KMS-11 (cell line): Measurements from ENCODE around the gene RS1.

Source experiments
- H2AFZ ChIP-seq: fragments of 200-600 bp; sonication (generic); 2 replicates; pipeline ENCODE4 v1.6.1; 2016; ENCODE audit warnings: antibody characterized with exemption, mixed run types, low read depth
- H3K27ac ChIP-seq: fragments of 200-600 bp; sonication (generic); 2 replicates; pipeline ENCODE4 v1.6.1; 2016; ENCODE audit warnings: mild to moderate bottlenecking, mixed run types
- H3K27me3 ChIP-seq: fragments of 200-600 bp; sonication (generic); 2 replicates; pipeline ENCODE4 v1.6.1; 2017; ENCODE audit warnings: mild to moderate bottlenecking, low read depth, mixed run types, moderate library complexity; ENCODE audit not compliant: insufficient read depth
- H3K36me3 ChIP-seq: fragments of 200-600 bp; sonication (generic); 2 replicates; pipeline ENCODE4 v1.6.1; 2017; ENCODE audit warnings: mild to moderate bottlenecking, mixed run types; ENCODE audit not compliant: insufficient read depth
- H3K4me1 ChIP-seq: fragments of 200-600 bp; sonication (generic); 2 replicates; pipeline ENCODE4 v1.6.1; 2016; ENCODE audit warnings: mild to moderate bottlenecking, low read depth, mixed run types; ENCODE audit not compliant: poor library complexity, severe bottlenecking
- H3K4me2 ChIP-seq: fragments of 200-600 bp; sonication (generic); 2 replicates; pipeline ENCODE4 v1.7.0; 2016; ENCODE audit warnings: mild to moderate bottlenecking, mixed run types
- H3K4me3 ChIP-seq: fragments of 200-600 bp; sonication (generic); IDR thresholded peaks from 2 replicates; pipeline ENCODE4 v1.6.1; 2017; ENCODE audit warnings: low read depth, low read length, mixed read lengths; ENCODE audit not compliant: insufficient read depth
- H3K79me2 ChIP-seq: fragments of 200-600 bp; sonication (generic); 2 replicates; pipeline ENCODE4 v1.6.1; 2016; ENCODE audit warnings: low read depth, mixed run types; ENCODE audit not compliant: insufficient read depth
- H3K9ac ChIP-seq: fragments of 200-600 bp; sonication (generic); 2 replicates; pipeline ENCODE4 v1.6.1; 2016; ENCODE audit warnings: mild to moderate bottlenecking, mixed run types
- H4K20me1 ChIP-seq: fragments of 200-600 bp; sonication (generic); 2 replicates; pipeline ENCODE4 v1.6.1; 2016; ENCODE audit warnings: mild to moderate bottlenecking, mixed run types; ENCODE audit not compliant: insufficient read depth
- CTCF ChIP-seq: fragments of 200-600 bp; sonication (generic); conservative IDR thresholded peaks from 2 replicates; pipeline ENCODE4 v1.6.1; 2017; ENCODE audit warnings: low read depth, mild to moderate bottlenecking, antibody characterized with exemption, low read length, moderate library complexity, mixed read lengths

Gene RS1

GRCh38 chrX:18616688-18617406, 55.1 kb downstream of the RS1 start:
- H3K4me1 ChIP-seq: peaks cover 8% of the 10 kb centered on the region
- no peak overlapping the region for H2AFZ ChIP-seq
- no peaks in the 10 kb centered on the region for H3K79me2 ChIP-seq
- no peak overlapping the region for H3K9ac ChIP-seq
- H3K27me3 ChIP-seq: no peaks in the 10 kb centered on the region
- no peaks in the 10 kb centered on the region for H3K36me3 ChIP-seq
- no peak overlapping the region for H3K4me2 ChIP-seq
- H3K27ac ChIP-seq: no peak overlapping the region
- H3K4me3 ChIP-seq: no peak overlapping the region
- TF ChIP-seq CTCF: no peak
- H4K20me1 ChIP-seq: no peaks in the 10 kb centered on the region

GRCh38 chrX:18613930-18614639, 57.8 kb downstream of the RS1 start:
- TF ChIP-seq CTCF: no peak
- Histone ChIP-seq H3K4me2 (no peak overlapping the region), H3K27me3 (no peaks in the 10 kb centered on the region), H3K79me2 (no peaks in the 10 kb centered on the region), H3K9ac (no peak overlapping the region), H3K36me3 (no peaks in the 10 kb centered on the region), H3K4me3 (no peak overlapping the region), H2AFZ (no peak overlapping the region), H4K20me1 (no peaks in the 10 kb centered on the region), H3K27ac (no peak overlapping the region), H3K4me1 (no peaks in the 10 kb centered on the region)

GRCh38 chrX:18607966-18608365, 63.9 kb downstream of the RS1 start:
- Histone ChIP-seq H3K27ac (no peak overlapping the region), H3K4me1 (no peaks in the 10 kb centered on the region), H4K20me1 (no peaks in the 10 kb centered on the region), H2AFZ (no peak overlapping the region), H3K4me3 (no peak overlapping the region), H3K79me2 (no peaks in the 10 kb centered on the region), H3K4me2 (no peak overlapping the region), H3K36me3 (no peaks in the 10 kb centered on the region), H3K9ac (no peak overlapping the region), H3K27me3 (no peaks in the 10 kb centered on the region)
- no peak for TF ChIP-seq CTCF

GRCh38 chrX:18598413-18598812, 73.5 kb downstream of the RS1 start:
- no peaks in the 10 kb centered on the region for H3K4me1 ChIP-seq
- no peak overlapping the region for H3K9ac ChIP-seq
- H2AFZ ChIP-seq: no peak overlapping the region
- no peaks in the 10 kb centered on the region for H4K20me1 ChIP-seq
- no peaks in the 10 kb centered on the region for H3K36me3 ChIP-seq
- H3K27me3 ChIP-seq: no peaks in the 10 kb centered on the region
- no peak overlapping the region for H3K4me3 ChIP-seq
- TF ChIP-seq CTCF: no peak
- no peak overlapping the region for H3K27ac ChIP-seq
- no peak overlapping the region for H3K4me2 ChIP-seq
- no peaks in the 10 kb centered on the region for H3K79me2 ChIP-seq
